ENCODE measurements around the gene ATG16L1. TPM values are rescaled to one million over a fixed set of nuclear protein-coding genes. Genes with fewer than 3 reads are reported as not detected.
A peak's percentile ranks its signal among the peaks of the same experiment; 100 is the strongest.

Gene ATG16L1
- polyA plus RNA-seq, 1 donor from 2014 or later: 67.6 TPM

DNA sequence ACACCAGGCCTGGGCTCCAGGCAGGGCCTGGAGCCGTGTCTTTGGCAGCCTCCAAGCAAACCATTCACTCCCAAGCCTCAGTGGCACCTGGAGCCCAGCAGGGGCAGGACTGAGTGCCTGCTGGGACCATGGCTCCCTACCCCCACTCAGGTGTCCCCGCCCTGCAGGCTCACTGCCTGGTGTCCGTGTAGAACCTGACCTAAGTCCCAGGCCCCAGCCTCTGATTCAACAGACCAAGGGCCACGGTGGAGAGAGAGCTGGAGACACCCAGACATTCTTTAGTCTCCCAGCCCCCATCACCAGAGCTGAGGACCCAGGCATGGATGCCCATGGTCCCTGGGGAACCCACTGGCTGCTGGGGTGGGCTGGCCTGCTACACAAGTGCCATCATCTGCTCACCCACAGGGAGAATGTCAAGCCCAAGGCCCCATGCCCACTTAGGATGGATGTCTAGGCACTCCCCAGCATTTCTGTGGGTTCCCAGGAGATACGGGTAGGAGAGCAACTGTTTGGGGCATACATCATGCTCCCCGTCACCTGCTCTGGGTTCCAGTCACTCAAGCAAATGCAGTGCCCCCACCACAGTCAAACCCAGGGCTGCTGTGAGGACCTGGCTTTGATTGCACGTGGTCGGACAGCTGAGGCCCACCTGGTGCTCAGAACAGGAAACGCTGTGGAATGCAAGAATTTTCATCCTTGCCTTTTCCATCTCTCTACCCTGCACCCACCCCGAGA, 42.9 kb upstream of the ATG16L1 start:
- Histone ChIP-seq H3K4me3 (ENCODE audit: low read length) (no peak overlapping the region), H3K9ac (ENCODE audit: low read length) (peak overlapping the region; percentile 16), H4K20me1 (ENCODE audit: insufficient read depth) (no peaks in the 10 kb centered on the region), H3K27ac (ENCODE audit: low read length) (peak overlapping the region; percentile 45), H2AFZ (ENCODE audit: low read depth, low read length) (no peak overlapping the region), H3K4me2 (ENCODE audit: low read length) (no peak overlapping the region), H3K79me2 (replicated peaks; ENCODE audit: insufficient read depth, low read length) (no peaks in the 10 kb centered on the region), H3K9me3 (ENCODE audit: low read length) (no peaks in the 10 kb centered on the region), H3K36me3 (ENCODE audit: insufficient read depth, low read length) (no peaks in the 10 kb centered on the region), H3F3A (ENCODE audit: insufficient read depth, low read length, poor library complexity, severe bottlenecking) (no peaks in the 10 kb centered on the region), H3K27me3 (ENCODE audit: insufficient read depth, low read depth, low read length) (no peaks in the 10 kb centered on the region), H3K9me2 (ENCODE audit: insufficient read depth, low read length) (no peaks in the 10 kb centered on the region)
- TF ChIP-seq, protein P1, sequence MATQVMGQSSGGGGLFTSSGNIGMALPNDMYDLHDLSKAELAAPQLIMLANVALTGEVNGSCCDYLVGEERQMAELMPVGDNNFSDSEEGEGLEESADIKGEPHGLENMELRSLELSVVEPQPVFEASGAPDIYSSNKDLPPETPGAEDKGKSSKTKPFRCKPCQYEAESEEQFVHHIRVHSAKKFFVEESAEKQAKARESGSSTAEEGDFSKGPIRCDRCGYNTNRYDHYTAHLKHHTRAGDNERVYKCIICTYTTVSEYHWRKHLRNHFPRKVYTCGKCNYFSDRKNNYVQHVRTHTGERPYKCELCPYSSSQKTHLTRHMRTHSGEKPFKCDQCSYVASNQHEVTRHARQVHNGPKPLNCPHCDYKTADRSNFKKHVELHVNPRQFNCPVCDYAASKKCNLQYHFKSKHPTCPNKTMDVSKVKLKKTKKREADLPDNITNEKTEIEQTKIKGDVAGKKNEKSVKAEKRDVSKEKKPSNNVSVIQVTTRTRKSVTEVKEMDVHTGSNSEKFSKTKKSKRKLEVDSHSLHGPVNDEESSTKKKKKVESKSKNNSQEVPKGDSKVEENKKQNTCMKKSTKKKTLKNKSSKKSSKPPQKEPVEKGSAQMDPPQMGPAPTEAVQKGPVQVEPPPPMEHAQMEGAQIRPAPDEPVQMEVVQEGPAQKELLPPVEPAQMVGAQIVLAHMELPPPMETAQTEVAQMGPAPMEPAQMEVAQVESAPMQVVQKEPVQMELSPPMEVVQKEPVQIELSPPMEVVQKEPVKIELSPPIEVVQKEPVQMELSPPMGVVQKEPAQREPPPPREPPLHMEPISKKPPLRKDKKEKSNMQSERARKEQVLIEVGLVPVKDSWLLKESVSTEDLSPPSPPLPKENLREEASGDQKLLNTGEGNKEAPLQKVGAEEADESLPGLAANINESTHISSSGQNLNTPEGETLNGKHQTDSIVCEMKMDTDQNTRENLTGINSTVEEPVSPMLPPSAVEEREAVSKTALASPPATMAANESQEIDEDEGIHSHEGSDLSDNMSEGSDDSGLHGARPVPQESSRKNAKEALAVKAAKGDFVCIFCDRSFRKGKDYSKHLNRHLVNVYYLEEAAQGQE (IDR thresholded peaks at IDR 0.05; ENCODE audit: borderline replicate concordance): no peak
- TF ChIP-seq POLR2AphosphoS5 (IDR thresholded peaks at IDR 0.05): no peak
- TF ChIP-seq SMC3 (conservative IDR thresholded peaks at IDR 0.05; ENCODE audit: poor library complexity): no peak
- TF ChIP-seq MXI1 (conservative IDR thresholded peaks at IDR 0.05; ENCODE audit: poor library complexity, severe bottlenecking): no peak
- TF ChIP-seq TAF1 (IDR thresholded peaks at IDR 0.05; ENCODE audit: low read depth): no peak
- TF ChIP-seq RAD21 (conservative IDR thresholded peaks at IDR 0.05): no peak
- TF ChIP-seq EZH2 (IDR thresholded peaks at IDR 0.05; ENCODE audit: borderline replicate concordance, insufficient read depth, low read length, poor library complexity, severe bottlenecking): no peak
- TF ChIP-seq EP300 (conservative IDR thresholded peaks at IDR 0.05; ENCODE audit: poor library complexity, severe bottlenecking): no peak
- TF ChIP-seq CTCF (IDR thresholded peaks at IDR 0.05; ENCODE audit: poor library complexity, severe bottlenecking): no peak

DNA sequence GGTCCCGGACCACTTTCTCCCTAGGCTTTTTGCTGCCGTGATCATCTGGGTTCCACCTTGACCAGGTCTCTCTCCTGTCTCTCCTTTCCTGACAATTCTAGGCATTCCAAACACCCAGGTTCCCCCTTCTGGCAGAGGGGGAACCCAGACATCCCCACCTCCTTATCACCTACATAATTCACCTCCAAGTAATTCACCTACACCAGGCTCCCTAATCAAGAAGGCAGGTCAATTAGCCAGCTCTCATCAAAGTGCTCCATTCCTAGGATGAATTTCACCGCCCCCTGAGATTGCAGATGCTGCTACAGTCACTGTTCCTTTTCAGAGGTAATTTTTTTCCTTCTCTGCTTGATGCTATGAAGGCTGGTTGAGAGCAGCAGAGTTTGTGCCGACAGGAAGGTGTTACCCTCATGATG, 42.3 kb upstream of the ATG16L1 start:
- Histone ChIP-seq H3K9ac (ENCODE audit: low read length) (peak overlapping the region; percentile 16), H3K79me2 (replicated peaks; ENCODE audit: insufficient read depth, low read length) (no peaks in the 10 kb centered on the region), H3K9me3 (ENCODE audit: low read length) (no peaks in the 10 kb centered on the region), H3K4me2 (ENCODE audit: low read length) (no peak overlapping the region), H4K20me1 (ENCODE audit: insufficient read depth) (no peaks in the 10 kb centered on the region), H3K36me3 (ENCODE audit: insufficient read depth, low read length) (no peaks in the 10 kb centered on the region), H3K9me2 (ENCODE audit: insufficient read depth, low read length) (no peaks in the 10 kb centered on the region), H3K27ac (ENCODE audit: low read length) (peak overlapping the region; percentile 45), H3K27me3 (ENCODE audit: insufficient read depth, low read depth, low read length) (no peaks in the 10 kb centered on the region), H3K4me3 (ENCODE audit: low read length) (no peak overlapping the region), H2AFZ (ENCODE audit: low read depth, low read length) (no peak overlapping the region), H3F3A (ENCODE audit: insufficient read depth, low read length, poor library complexity, severe bottlenecking) (no peaks in the 10 kb centered on the region)
- TF ChIP-seq MXI1 (conservative IDR thresholded peaks at IDR 0.05; ENCODE audit: poor library complexity, severe bottlenecking) (no peak), EP300 (conservative IDR thresholded peaks at IDR 0.05; ENCODE audit: poor library complexity, severe bottlenecking) (no peak), CTCF (IDR thresholded peaks at IDR 0.05; ENCODE audit: poor library complexity, severe bottlenecking) (no peak), EZH2 (IDR thresholded peaks at IDR 0.05; ENCODE audit: borderline replicate concordance, insufficient read depth, low read length, poor library complexity, severe bottlenecking) (no peak), SMC3 (conservative IDR thresholded peaks at IDR 0.05; ENCODE audit: poor library complexity) (no peak), RAD21 (conservative IDR thresholded peaks at IDR 0.05) (no peak)
- TF ChIP-seq, protein P1 (IDR thresholded peaks at IDR 0.05; ENCODE audit: borderline replicate concordance): no peak
